Measurements from ENCODE around the gene NUMBL. TPM values are rescaled to one million over a fixed set of nuclear protein-coding genes. Genes with fewer than 3 reads are reported as not detected.
A peak's percentile ranks its signal among the peaks of the same experiment; 100 is the strongest.

NUMBL gene
- total and polyA plus RNA-seq, 4 experiments from 2014 or later, result 0.35 to 20.2 (median 8.7) TPM

DNA sequence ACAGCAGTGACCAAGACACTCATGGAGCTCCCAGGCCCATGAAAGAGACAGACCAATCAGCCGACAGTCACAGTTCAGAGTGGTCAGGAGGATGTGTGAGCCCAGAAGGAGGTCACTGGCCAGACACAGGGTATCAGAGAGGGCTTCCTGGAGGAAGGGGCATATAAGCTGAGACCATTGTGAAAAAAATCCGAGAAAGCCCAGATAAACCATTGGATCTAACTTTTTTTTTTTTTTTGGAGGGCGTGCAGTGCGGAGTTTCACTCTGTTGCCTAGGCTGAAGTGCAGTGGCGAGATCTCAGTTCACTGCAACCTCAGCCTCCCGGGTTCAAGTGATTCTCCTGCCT, 30.7 kb upstream of the NUMBL start:
- peak overlapping the region in 5 of 7 donors; percentile 25 to 85 (median 74) for H3K27ac Mint-ChIP-seq
- DNase-seq, result no peak
- H3K4me3 Mint-ChIP-seq, result peak overlapping the region in 4 of 8 donors; percentile 28 to 72 (median 58)
- CTCF ChIA-PET (ENCODE audit: partially characterized antibody), result interaction anchor here (0.7 kb wide), 1 partner anchor 9 kb away, joined by 3 read pairs; no protein-coding TSS in a partner anchor
- H3K27me3 ChIP-seq (ENCODE audit: insufficient read depth, low read length), result no peaks in the 10 kb centered on the region
- no peak overlapping the region for H3K4me3 ChIP-seq (ENCODE audit: low read length in 2 of 2)
- H3K9me3 ChIP-seq (ENCODE audit: control insufficient read depth in 1 of 2, low read length in 2 of 2), result no peaks in the 10 kb centered on the region
- intact Hi-C loops (cut with micrococcal nuclease), result no loop called here
- H3K9me3 Mint-ChIP-seq, result peaks cover 0 to 2% (median 0%) of the 10 kb centered on the region in 8 donors
- peaks cover 25 to 66% (median 48%) of the 10 kb centered on the region in 4 donors for H3K4me1 Mint-ChIP-seq
- H3K27me3 Mint-ChIP-seq, result no peaks in the 10 kb centered on the region
- peaks cover 20 to 35% of the 10 kb centered on the region in 2 donors for H3K36me3 Mint-ChIP-seq
- H3K4me1 ChIP-seq (ENCODE audit: insufficient read depth, low read length), result peaks cover 55% of the 10 kb centered on the region
- H3K36me3 ChIP-seq (ENCODE audit: insufficient read depth, low read length), result peaks cover under 1% of the 10 kb centered on the region
- POLR2A ChIA-PET (ENCODE audit: partially characterized antibody), result interaction anchor here (1.4 to 1.6 kb wide), 2 partner anchors 29 to 77 kb away, joined by 4 to 5 read pairs; partner anchors contain the start of genes ACTMAP, EGLN2 and SNRPA
- no peak overlapping the region for H3K27ac ChIP-seq (ENCODE audit: low read depth, low read length)

DNA sequence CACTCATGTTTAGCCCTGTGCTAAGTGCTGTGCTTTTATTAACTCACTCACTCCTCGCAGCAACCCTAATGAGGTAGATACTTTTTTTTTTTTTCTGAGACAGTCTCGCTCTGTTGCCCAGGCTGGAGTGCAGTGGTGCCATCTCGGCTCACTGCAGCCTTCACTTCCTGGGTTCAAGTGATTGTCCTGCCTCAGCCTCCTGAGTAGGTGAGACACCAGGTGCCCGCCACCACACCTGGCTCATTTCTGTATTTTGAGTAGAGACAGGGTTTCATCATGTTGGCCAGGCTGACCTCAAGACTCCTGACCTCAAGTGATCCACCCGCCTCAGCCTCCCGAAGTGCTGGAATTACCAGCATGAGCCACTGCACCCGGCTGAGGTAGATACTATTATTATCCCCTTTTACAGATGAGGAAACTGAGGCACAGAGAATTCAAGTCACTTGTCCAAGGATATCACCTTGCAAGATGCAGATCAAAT, 29.0 kb upstream of the NUMBL start:
- Histone ChIP-seq H3K9me3 (ENCODE audit: control insufficient read depth in 1 of 2, low read length in 2 of 2) (no peaks in the 10 kb centered on the region), H3K27me3 (ENCODE audit: insufficient read depth, low read length) (no peaks in the 10 kb centered on the region), H3K27ac (ENCODE audit: low read depth, low read length) (no peak overlapping the region), H3K4me1 (ENCODE audit: insufficient read depth, low read length) (peaks cover 67% of the 10 kb centered on the region), H3K36me3 (ENCODE audit: insufficient read depth, low read length) (no peaks in the 10 kb centered on the region), H3K4me3 (ENCODE audit: low read length in 2 of 2) (no peak overlapping the region)
- no peaks in the 10 kb centered on the region for H3K27me3 Mint-ChIP-seq
- H3K4me3 Mint-ChIP-seq, result peak overlapping the region; percentile 12 to 97 (median 56)
- peak overlapping the region in 4 of 7 donors; percentile 4 to 93 (median 74) for H3K27ac Mint-ChIP-seq
- CTCF ChIA-PET (ENCODE audit: partially characterized antibody), result no interaction called here
- H3K9me3 Mint-ChIP-seq, result peaks cover 0 to 3% (median 0%) of the 10 kb centered on the region in 8 donors
- DNase-seq, result no peak
- POLR2A ChIA-PET (ENCODE audit: partially characterized antibody), result interaction anchor here (1.2 to 1.4 kb wide), 2 partner anchors 31 to 87 kb away, joined by 5 to 7 read pairs; partner anchors contain the start of genes ACTMAP and SNRPA
- intact Hi-C loops (cut with micrococcal nuclease), result loop anchor here (5.0 kb wide), 1 partner anchor 107 kb away; no protein-coding TSS in a partner anchor
- peaks cover 19 to 43% of the 10 kb centered on the region in 2 donors for H3K36me3 Mint-ChIP-seq
- peaks cover 40 to 82% (median 61%) of the 10 kb centered on the region in 4 donors for H3K4me1 Mint-ChIP-seq

DNA sequence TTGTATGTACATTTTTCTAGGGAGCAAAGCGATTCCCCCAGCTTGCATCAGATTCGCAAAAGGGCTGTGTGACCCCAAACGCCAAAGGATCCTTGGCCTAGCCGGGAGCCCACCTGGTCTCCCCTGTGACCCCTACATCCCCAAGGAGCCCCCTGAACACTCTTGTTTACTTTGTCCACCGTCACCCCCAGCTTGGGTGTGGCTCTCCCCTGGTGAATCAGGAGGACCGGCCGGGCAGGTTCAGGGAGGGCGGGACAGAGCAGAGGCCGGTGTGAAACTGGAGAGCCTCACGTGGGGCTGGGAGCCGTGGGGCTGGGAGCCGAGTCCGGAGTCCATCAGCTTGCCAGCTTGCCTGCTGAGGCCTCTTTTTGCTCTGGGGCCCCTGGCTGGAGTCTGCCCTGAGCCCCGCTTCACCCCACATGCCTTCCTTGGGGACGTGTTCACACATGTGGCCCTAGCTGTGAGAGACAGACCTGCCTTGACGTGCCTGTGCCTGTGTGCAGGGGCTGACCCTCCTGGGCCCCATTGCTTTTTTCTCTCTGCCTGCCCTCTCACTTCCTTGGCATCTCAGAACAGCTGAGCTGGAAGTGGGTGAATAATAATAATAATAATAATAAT, 28.4 kb upstream of the NUMBL start:
- no peak for DNase-seq

DNA sequence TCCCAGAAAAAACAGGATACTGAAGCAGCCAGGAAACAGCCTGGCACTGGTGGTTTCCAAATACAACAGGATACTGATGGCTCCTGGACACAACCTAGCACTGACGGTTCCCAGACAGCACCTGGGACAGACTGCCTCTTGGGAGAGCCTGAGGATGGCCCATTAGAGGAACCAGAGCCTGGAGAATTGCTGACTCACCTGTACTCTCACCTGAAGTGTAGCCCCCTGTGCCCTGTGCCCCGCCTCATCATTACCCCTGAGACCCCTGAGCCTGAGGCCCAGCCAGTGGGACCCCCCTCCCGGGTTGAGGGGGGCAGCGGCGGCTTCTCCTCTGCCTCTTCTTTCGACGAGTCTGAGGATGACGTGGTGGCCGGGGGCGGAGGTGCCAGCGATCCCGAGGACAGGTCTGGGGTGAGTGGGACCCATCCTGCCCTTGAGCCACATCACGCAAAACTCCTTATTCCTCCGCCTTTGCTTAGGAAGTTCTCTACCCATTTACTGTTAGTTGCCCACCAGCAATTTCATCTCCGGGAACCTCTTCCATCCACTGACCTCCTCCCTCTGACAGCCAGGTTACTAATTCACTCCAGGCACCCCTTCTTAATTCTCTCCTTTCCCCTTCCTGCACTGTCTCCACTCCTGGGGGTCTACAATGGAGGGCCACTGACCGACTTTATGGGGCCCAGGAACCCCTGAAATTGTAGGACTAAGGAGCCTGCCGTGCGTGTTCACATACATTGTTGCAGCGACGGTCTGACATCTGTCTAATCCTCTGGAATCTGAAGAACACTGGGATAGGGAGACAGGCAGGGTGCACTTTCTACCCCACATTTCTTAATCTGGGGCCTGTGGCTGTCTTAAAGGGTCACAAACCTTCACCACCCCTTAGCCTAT, 27.7 kb upstream of the NUMBL start:
- intact Hi-C loops (cut with micrococcal nuclease), result loop anchor here (5.0 kb wide), 1 partner anchor 106 kb away; no protein-coding TSS in a partner anchor
- Mint-ChIP-seq H3K4me3 (peak overlapping the region; percentile 84 to 97 (median 92)), H3K4me1 (peaks cover 39 to 87% (median 64%) of the 10 kb centered on the region in 4 donors), H3K27me3 (no peaks in the 10 kb centered on the region), H3K9me3 (peaks cover 0 to 3% (median 0%) of the 10 kb centered on the region in 8 donors), H3K36me3 (peaks cover 17 to 39% of the 10 kb centered on the region in 2 donors), H3K27ac (peak overlapping the region; percentile 89 to 96 (median 91))
- DNase-seq, result no peak
- Histone ChIP-seq H3K9me3 (ENCODE audit: control insufficient read depth in 1 of 2, low read length in 2 of 2) (no peaks in the 10 kb centered on the region), H3K36me3 (ENCODE audit: insufficient read depth, low read length) (no peaks in the 10 kb centered on the region), H3K27me3 (ENCODE audit: insufficient read depth, low read length) (no peaks in the 10 kb centered on the region), H3K27ac (ENCODE audit: low read depth, low read length) (peak overlapping the region; percentile 98), H3K4me3 (ENCODE audit: low read length in 2 of 2) (peak overlapping the region; percentile 78 to 83), H3K4me1 (ENCODE audit: insufficient read depth, low read length) (peaks cover 76% of the 10 kb centered on the region)
- POLR2A ChIA-PET (ENCODE audit: partially characterized antibody), result interaction anchor here (0.8 to 2.4 kb wide), 10 partner anchors 26 to 88 kb away, joined by 3 to 35 read pairs (median 9); partner anchors contain the start of genes ACTMAP, EGLN2, NUMBL and RAB4B
- CTCF ChIA-PET (ENCODE audit: partially characterized antibody), result interaction anchor here (0.8 to 2.2 kb wide), 4 partner anchors 14 to 102 kb away, joined by 4 to 10 read pairs (median 8); partner anchors contain the start of gene RAB4B

More for the DNA sequence above, 28.4 kb upstream of the NUMBL start:
- no peaks in the 10 kb centered on the region for H3K9me3 ChIP-seq (ENCODE audit: control insufficient read depth in 1 of 2, low read length in 2 of 2)
- Mint-ChIP-seq H3K27ac (peak overlapping the region; percentile 89 to 96 (median 91)), H3K4me3 (peak overlapping the region; percentile 84 to 97 (median 92)), H3K4me1 (peaks cover 40 to 88% (median 62%) of the 10 kb centered on the region in 4 donors), H3K27me3 (no peaks in the 10 kb centered on the region), H3K9me3 (peaks cover 0 to 3% (median 0%) of the 10 kb centered on the region in 8 donors), H3K36me3 (peaks cover 17 to 40% of the 10 kb centered on the region in 2 donors)
- H3K4me3 ChIP-seq (ENCODE audit: low read length in 2 of 2), result peak overlapping the region in 1 of 2 donors; percentile 78
- intact Hi-C loops (cut with micrococcal nuclease), result loop anchor here (5.0 kb wide), 1 partner anchor 107 kb away; no protein-coding TSS in a partner anchor
- H3K27me3 ChIP-seq (ENCODE audit: insufficient read depth, low read length), result no peaks in the 10 kb centered on the region
- POLR2A ChIA-PET (ENCODE audit: partially characterized antibody), result interaction anchor here (0.8 to 1.4 kb wide), 3 partner anchors 32 to 87 kb away, joined by 3 to 7 read pairs (median 5); partner anchors contain the start of genes ACTMAP, EGLN2 and SNRPA
- no peak overlapping the region for H3K27ac ChIP-seq (ENCODE audit: low read depth, low read length)
- CTCF ChIA-PET (ENCODE audit: partially characterized antibody), result no interaction called here
- H3K4me1 ChIP-seq (ENCODE audit: insufficient read depth, low read length), result peaks cover 73% of the 10 kb centered on the region
- no peaks in the 10 kb centered on the region for H3K36me3 ChIP-seq (ENCODE audit: insufficient read depth, low read length)

- Mint-ChIP-seq H3K9me3 (peaks cover 0 to 3% (median 0%) of the 10 kb centered on the region in 8 donors), H3K4me1 (peaks cover 42 to 88% (median 63%) of the 10 kb centered on the region in 4 donors), H3K4me3 (peak overlapping the region; percentile 75 to 97 (median 84)), H3K36me3 (peaks cover 18 to 41% of the 10 kb centered on the region in 2 donors), H3K27me3 (no peaks in the 10 kb centered on the region), H3K27ac (peak overlapping the region; percentile 31 to 79 (median 59))
- Histone ChIP-seq H3K27me3 (ENCODE audit: insufficient read depth, low read length) (no peaks in the 10 kb centered on the region), H3K36me3 (ENCODE audit: insufficient read depth, low read length) (no peaks in the 10 kb centered on the region), H3K4me3 (ENCODE audit: low read length in 2 of 2) (peak overlapping the region; percentile 78 to 83), H3K9me3 (ENCODE audit: control insufficient read depth in 1 of 2, low read length in 2 of 2) (no peaks in the 10 kb centered on the region), H3K4me1 (ENCODE audit: insufficient read depth, low read length) (peaks cover 74% of the 10 kb centered on the region), H3K27ac (ENCODE audit: low read depth, low read length) (peak overlapping the region; percentile 98)
- intact Hi-C loops (cut with micrococcal nuclease), result loop anchor here (5.0 kb wide), 1 partner anchor 105 kb away; no protein-coding TSS in a partner anchor
- POLR2A ChIA-PET (ENCODE audit: partially characterized antibody), result interaction anchor here (0.6 to 2.4 kb wide), 17 partner anchors 26 to 646 kb away, joined by 3 to 35 read pairs (median 6); partner anchors contain the start of genes ACTMAP, B9D2, EGLN2 and HNRNPUL1
- no peak for DNase-seq
- CTCF ChIA-PET (ENCODE audit: partially characterized antibody), result interaction anchor here (0.8 to 2.2 kb wide), 4 partner anchors 13 to 102 kb away, joined by 4 to 10 read pairs (median 8); partner anchors contain the start of gene RAB4B
Measured at GRCh38 chr19:40717325-40717879, 27.0 kb upstream of the NUMBL start.
